Vagina (tissue), 2 donors: ENCODE measurements around the gene PTPRM.

Experiments
- CTCF ChIP-seq, 3 experiments: fragments of 450-650 bp in 2 of 3; fragments of 200-600 bp in 1 of 3; sonication (generic) in 1 of 3; IDR thresholded peaks; one replicate each; pipeline ENCODE4 v1.5.1; 2017 to 2019; ENCODE audit warnings: antibody characterized with exemption in 3 of 3, mild to moderate bottlenecking in 2 of 3, moderate library complexity in 2 of 3
- POLR2A ChIP-seq, 2 donors: fragments of 450-650 bp; IDR thresholded peaks; one replicate each; pipeline ENCODE4 v1.6.1; 2017; ENCODE audit warnings: antibody characterized with exemption in 2 of 2, mild to moderate bottlenecking in 2 of 2, moderate library complexity in 2 of 2

GRCh38 chr18:8045160-8045883, 478.2 kb downstream of the PTPRM start:
- TF ChIP-seq POLR2A (IDR thresholded peaks at IDR 0.05) (no peak), CTCF (IDR thresholded peaks at IDR 0.05) (no peak)
